IMR-90 (cell line): Measurements from ENCODE around the gene NR5A2. TPM values are rescaled to one million over a fixed set of nuclear protein-coding genes. Genes with fewer than 3 reads are reported as not detected.

ENCODE experiments used
- ATAC-seq: fragments of 200-7000 bp; cut with Tn5 transposase; 2 replicates; pipeline ENCODE4 v1.9.1; 2020; ENCODE audit warnings: low read depth, mild to moderate bottlenecking, moderate library complexity
- BruUV-seq: library from RNA; stranded (reverse); fragments of 400-500 nt; replicated peaks from 2 replicates; lab custom pipeline; 2021; lab: Mats Ljungman, UMichigan
- CTCF ChIA-PET: fragments of 300-600 bp; formaldehyde crosslinking; extraction: SDS; loops from one replicate; lab custom pipeline; 2021; ENCODE audit warnings: antibody characterized with exemption; lab: Yijun Ruan, JAX
- POLR2A ChIA-PET: fragments of 300-600 bp; sonication (Branson Sonifier 250); formaldehyde crosslinking; loops from one replicate; lab custom pipeline; 2022; ENCODE audit warnings: antibody characterized with exemption; ENCODE audit not compliant: unreplicated experiment; lab: Charles Lee
- DNase-seq: peaks from one replicate; pipeline ENCODE4 v3.0.0; 2013
- H2AFZ ChIP-seq: replicated peaks from 2 replicates; pipeline ENCODE3; 2013; ENCODE audit warnings: low read length, mild to moderate bottlenecking; ENCODE audit not compliant: poor library complexity
- H2AK5ac ChIP-seq: 2 replicates; pipeline ENCODE4 v1.6.1; 2013; ENCODE audit warnings: low read depth, low read length, inconsistent platforms
- H2AK9ac ChIP-seq: replicated peaks from 2 replicates; pipeline ENCODE3; 2013; ENCODE audit warnings: mild to moderate bottlenecking, low read depth, low read length, moderate library complexity; ENCODE audit not compliant: poor library complexity
- H2BK120ac ChIP-seq: 2 replicates; pipeline ENCODE4 v1.6.1; 2013; ENCODE audit warnings: low read depth, low read length, inconsistent platforms
- H2BK15ac ChIP-seq: 3 replicates; pipeline ENCODE4 v1.6.1; 2013; ENCODE audit warnings: low read depth, low read length, inconsistent platforms
- H2BK20ac ChIP-seq: 2 replicates; pipeline ENCODE4 v1.6.1; 2013; ENCODE audit warnings: low read depth, mild to moderate bottlenecking, inconsistent platforms, low read length, moderate library complexity
- H2BK5ac ChIP-seq: 2 replicates; pipeline ENCODE4 v1.6.1; 2013; ENCODE audit warnings: mild to moderate bottlenecking, low read depth, low read length, inconsistent platforms; ENCODE audit not compliant: poor library complexity, severe bottlenecking
- H3K14ac ChIP-seq: replicated peaks from 2 replicates; pipeline ENCODE4 v1.6.1; 2013; ENCODE audit warnings: low read depth, low read length, inconsistent platforms
- H3K18ac ChIP-seq: 2 replicates; pipeline ENCODE4 v1.6.1; 2013; ENCODE audit warnings: low read depth, low read length, control low read depth
- H3K23ac ChIP-seq: 2 replicates; pipeline ENCODE4 v1.6.1; 2013; ENCODE audit warnings: low read depth, low read length, inconsistent platforms
- H3K27ac ChIP-seq: 2 replicates; pipeline ENCODE4 v1.5.1; 2013; ENCODE audit warnings: mild to moderate bottlenecking, control low read depth, low read length; ENCODE audit not compliant: insufficient read depth
- H3K27me3 ChIP-seq: 2 replicates; pipeline ENCODE4 v1.6.1; 2013; ENCODE audit warnings: low read length; ENCODE audit not compliant: control insufficient read depth, insufficient read depth
- H3K36me3 ChIP-seq: 2 replicates; pipeline ENCODE4 v1.6.1; 2013; ENCODE audit warnings: low read length, mixed read lengths; ENCODE audit not compliant: control insufficient read depth, insufficient read depth
- H3K4ac ChIP-seq: 2 replicates; pipeline ENCODE4 v1.6.1; 2013; ENCODE audit warnings: low read depth, low read length, inconsistent platforms
- H3K4me1 ChIP-seq: 2 replicates; pipeline ENCODE4 v1.6.1; 2013; ENCODE audit warnings: low read length, mixed read lengths; ENCODE audit not compliant: control insufficient read depth, insufficient read depth
- H3K4me2 ChIP-seq: 2 replicates; pipeline ENCODE4 v1.6.1; 2013; ENCODE audit warnings: low read depth, mild to moderate bottlenecking, control low read depth, low read length, moderate library complexity
- H3K4me3 ChIP-seq: 2 replicates; pipeline ENCODE4 v1.5.1; 2013; ENCODE audit warnings: low read depth, mild to moderate bottlenecking, control low read depth, low read length, moderate library complexity; ENCODE audit not compliant: insufficient read depth
- H3K56ac ChIP-seq: 2 replicates; pipeline ENCODE4 v1.6.1; 2013; ENCODE audit warnings: low read length, inconsistent platforms; ENCODE audit not compliant: insufficient read depth; ENCODE audit errors: extremely low read depth
- H3K79me1 ChIP-seq, 2 experiments: 2 replicates each; pipeline ENCODE4 v1.6.1; 2013; ENCODE audit warnings: low read length in 2 of 2, inconsistent platforms in 1 of 2, low read depth in 1 of 2
- H3K9ac ChIP-seq: 2 replicates; pipeline ENCODE4 v1.6.1; 2013; ENCODE audit warnings: low read depth, low read length, control low read depth
- H3K9me1 ChIP-seq: 2 replicates; pipeline ENCODE4 v1.6.1; 2013; ENCODE audit warnings: low read length, inconsistent platforms; ENCODE audit not compliant: insufficient read depth
- H3K9me3 ChIP-seq: 2 replicates; pipeline ENCODE4 v1.6.1; 2013; ENCODE audit warnings: low read length; ENCODE audit not compliant: control insufficient read depth, insufficient read depth
- H4K20me1 ChIP-seq: 2 replicates; pipeline ENCODE4 v1.6.1; 2013; ENCODE audit warnings: low read length, inconsistent platforms; ENCODE audit not compliant: insufficient read depth
- H4K5ac ChIP-seq: 2 replicates; pipeline ENCODE4 v1.6.1; 2013; ENCODE audit warnings: mild to moderate bottlenecking, low read depth, low read length, control low read depth
- H4K8ac ChIP-seq, 2 experiments: 2 replicates each; pipeline ENCODE4 v1.6.1; 2013; ENCODE audit warnings: low read depth in 2 of 2, low read length in 2 of 2, control low read depth in 1 of 2, inconsistent platforms in 1 of 2
- H4K91ac ChIP-seq: 2 replicates; pipeline ENCODE4 v1.6.1; 2013; ENCODE audit warnings: low read depth, low read length, inconsistent platforms; ENCODE audit not compliant: insufficient read depth
- FOS ChIP-seq: fragments of 150-350 bp; IDR thresholded peaks from 2 replicates; pipeline ENCODE4 v1.6.1; 2016; ENCODE audit warnings: low read depth, low read length
- MAFK ChIP-seq: IDR thresholded peaks from 2 replicates; pipeline ENCODE4 v1.6.1; 2012; ENCODE audit warnings: low read depth, low read length, improper control_type of control experiment
- MXI1 ChIP-seq: IDR thresholded peaks from 2 replicates; pipeline ENCODE4 v1.6.1; 2012; ENCODE audit warnings: low read depth, mild to moderate bottlenecking, low read length, moderate library complexity, borderline replicate concordance
- POLR2A ChIP-seq: IDR thresholded peaks from 2 replicates; pipeline ENCODE4 v1.6.1; 2012; ENCODE audit warnings: mild to moderate bottlenecking, low read depth, low read length
- RAD21 ChIP-seq: IDR thresholded peaks from 2 replicates; pipeline ENCODE4 v1.6.1; 2012; ENCODE audit warnings: low read length, improper control_type of control experiment
- RCOR1 ChIP-seq: IDR thresholded peaks from 2 replicates; pipeline ENCODE4 v1.6.1; 2012; ENCODE audit warnings: mild to moderate bottlenecking, low read length, improper control_type of control experiment; ENCODE audit not compliant: insufficient replicate concordance
- WGBS, 2 experiments: methylation state at CpG; one replicate each; pipeline versions ENCODE4 v1.1.5 to v1.1.7; 2013; ENCODE audit warnings: missing lambda C conversion rate in 2 of 2; ENCODE audit not compliant: insufficient read length in 1 of 2; ENCODE audit errors: extremely low coverage in 2 of 2; 5-methylcytosine and 5-hydroxymethylcytosine counted together
- dilution Hi-C: fragments of 300-500 bp; cut with HindIII; formaldehyde crosslinking; loops from one replicate; pipeline ENCODE4 v1.14.3; 2018; ENCODE audit warnings: low sequenced_read_pairs; ENCODE audit not compliant: unreplicated experiment
- in situ Hi-C: fragments of 300-500 bp; cut with MboI; formaldehyde crosslinking; loops from 3 replicates; pipeline ENCODE4 v1.14.3; 2019; ENCODE audit warnings: low sequenced_read_pairs, inconsistent platforms, mixed read lengths
- intact Hi-C: fragments of 100-400 bp; cut with micrococcal nuclease; formaldehyde crosslinking; loops from 2 replicates; pipeline ENCODE4 v1.10.0; 2022
- polyA plus RNA-seq, 3 experiments: library from polyadenylated mRNA; depleted of rRNA; stranded (reverse); fragments of >200 nt; gene quantifications; 2 replicates each; pipeline ENCODE4 v1.2.3, GENCODE V29; 2012; ENCODE audit warnings: low replicate concordance in 1 of 3
- total RNA-seq: library from RNA; depleted of rRNA; stranded (reverse); fragments of >200 nt; gene quantifications from 2 replicates; pipeline ENCODE4 v1.2.3, GENCODE V29; 2012
- TF ChIP-seq, protein P1 (sequence below): fragments of 150-350 bp; IDR thresholded peaks from 2 replicates; pipeline ENCODE4 v1.6.1; 2016; ENCODE audit warnings: low read depth, mild to moderate bottlenecking, low read length, moderate library complexity, borderline replicate concordance
- TF ChIP-seq, protein P2 (sequence below): fragments of 150-350 bp; IDR thresholded peaks from 2 replicates; pipeline ENCODE4 v1.6.1; 2017; ENCODE audit warnings: mild to moderate bottlenecking, antibody characterized with exemption, low read length, low read depth

NR5A2 gene
- total and polyA plus RNA-seq, 2 of the 4 experiments (the other 2 are of a cell fraction): 0.03 to 0.18 TPM

DNA sequence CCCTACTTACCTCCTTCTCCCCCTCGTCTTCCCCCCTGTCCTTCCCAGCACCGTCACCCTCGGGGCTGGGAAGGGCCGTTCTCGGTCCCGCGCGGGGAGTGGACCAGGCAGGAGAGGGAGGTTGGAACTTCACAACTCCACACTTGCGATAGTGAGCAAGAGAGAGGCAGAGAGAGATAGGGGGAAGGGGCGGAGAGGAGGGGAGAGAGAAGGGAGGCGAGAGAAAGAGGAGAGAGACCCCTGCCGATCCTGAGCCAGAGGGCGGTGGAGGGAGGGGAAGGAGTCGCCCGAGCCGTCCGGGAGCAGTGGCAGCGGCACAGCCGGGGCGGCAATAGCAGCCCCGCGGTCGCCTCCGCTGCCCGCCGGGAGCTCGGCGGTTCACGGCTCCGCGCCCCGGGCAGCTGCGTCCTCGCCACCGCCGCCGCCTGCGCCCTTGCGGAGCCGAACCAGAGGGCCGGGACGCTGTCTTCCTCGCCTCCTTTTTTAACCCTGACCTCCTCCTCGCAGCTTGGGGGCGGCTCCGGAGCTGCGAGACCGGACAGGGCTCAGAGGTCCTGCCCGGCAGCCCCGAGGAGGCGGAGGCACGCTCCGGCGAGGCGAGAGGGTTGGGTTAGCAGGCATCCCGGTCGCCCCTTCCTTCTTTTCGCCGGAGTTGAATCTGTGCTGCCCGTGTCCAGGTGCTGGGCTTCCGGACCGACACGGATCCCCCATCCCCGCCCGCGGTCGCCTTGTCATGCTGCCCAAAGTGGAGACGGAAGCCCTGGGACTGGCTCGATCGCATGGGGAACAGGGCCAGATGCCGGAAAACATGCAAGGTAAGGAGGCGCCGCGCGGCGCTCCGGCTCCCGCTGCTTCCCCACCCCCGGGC, 11.7 kb downstream of the NR5A2 start:
- peak; percentile 67 for ATAC-seq

More for the DNA sequence above, 11.7 kb downstream of the NR5A2 start:
- Histone ChIP-seq H3K9me1 (no peaks in the 10 kb centered on the region), H3K4me2 (peak overlapping the region; percentile 89), H2BK15ac (no peak overlapping the region; the same call in 2 of the 3 replicates), H2BK20ac (no peak overlapping the region), H3K27me3 (peaks cover 88% of the 10 kb centered on the region), H3K23ac (no peak overlapping the region), H3K18ac (no peak overlapping the region), H4K20me1 (peaks cover 6% of the 10 kb centered on the region; the same call in 1 of the 2 replicates), H3K9ac (no peak overlapping the region), H3K9me3 (peaks cover 7% of the 10 kb centered on the region; the same call in 1 of the 2 replicates), H3K4me3 (peak overlapping the region; percentile 44), H2BK120ac (peak overlapping the region; percentile 17; the same call in 1 of the 2 replicates), H3K79me1 (no peaks in the 10 kb centered on the region), H2AK5ac (no peak overlapping the region), H3K4ac (no peak overlapping the region; the same call in 1 of the 2 replicates), H2AFZ (peak overlapping the region; percentile 84), H2BK5ac (no peak overlapping the region), H3K27ac (no peak overlapping the region; the same call in 1 of the 2 replicates), H3K4me1 (peaks cover 6% of the 10 kb centered on the region), H3K36me3 (no peaks in the 10 kb centered on the region), H4K91ac (no peak overlapping the region), H3K56ac (no peak overlapping the region), H3K14ac (no peak overlapping the region), H2AK9ac (peak overlapping the region; percentile 40), H4K5ac (no peak overlapping the region), H4K8ac (no peak overlapping the region)
- in situ Hi-C loops: no loop called here
- WGBS, 2 experiments: 0% methylated on average over 39 of the region's 79 CpGs; no CpG with 5 or more reads in 1 of the 2 experiments
- TF ChIP-seq, protein P1, sequence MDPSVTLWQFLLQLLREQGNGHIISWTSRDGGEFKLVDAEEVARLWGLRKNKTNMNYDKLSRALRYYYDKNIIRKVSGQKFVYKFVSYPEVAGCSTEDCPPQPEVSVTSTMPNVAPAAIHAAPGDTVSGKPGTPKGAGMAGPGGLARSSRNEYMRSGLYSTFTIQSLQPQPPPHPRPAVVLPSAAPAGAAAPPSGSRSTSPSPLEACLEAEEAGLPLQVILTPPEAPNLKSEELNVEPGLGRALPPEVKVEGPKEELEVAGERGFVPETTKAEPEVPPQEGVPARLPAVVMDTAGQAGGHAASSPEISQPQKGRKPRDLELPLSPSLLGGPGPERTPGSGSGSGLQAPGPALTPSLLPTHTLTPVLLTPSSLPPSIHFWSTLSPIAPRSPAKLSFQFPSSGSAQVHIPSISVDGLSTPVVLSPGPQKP: no peak
- TF ChIP-seq, protein P2, sequence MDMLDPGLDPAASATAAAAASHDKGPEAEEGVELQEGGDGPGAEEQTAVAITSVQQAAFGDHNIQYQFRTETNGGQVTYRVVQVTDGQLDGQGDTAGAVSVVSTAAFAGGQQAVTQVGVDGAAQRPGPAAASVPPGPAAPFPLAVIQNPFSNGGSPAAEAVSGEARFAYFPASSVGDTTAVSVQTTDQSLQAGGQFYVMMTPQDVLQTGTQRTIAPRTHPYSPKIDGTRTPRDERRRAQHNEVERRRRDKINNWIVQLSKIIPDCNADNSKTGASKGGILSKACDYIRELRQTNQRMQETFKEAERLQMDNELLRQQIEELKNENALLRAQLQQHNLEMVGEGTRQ: no peak
- TF ChIP-seq POLR2A (no peak), MAFK (no peak), RAD21 (no peak), FOS (no peak), RCOR1 (no peak), MXI1 (no peak)
- dilution Hi-C loops: no loop called here
- no TSS peak for BruUV-seq
- intact Hi-C loops: loop anchor here (5.0 kb wide), 1 partner anchor 357 kb away; no protein-coding TSS in a partner anchor
- DNase-seq: no peak
- POLR2A ChIA-PET: no interaction called here
- CTCF ChIA-PET: interaction anchor here (0.5 to 1.2 kb wide), 3 partner anchors 11 to 129 kb away, joined by 3 to 4 read pairs (median 4); no protein-coding TSS in a partner anchor
